HFFc6 (cell line): ENCODE measurements around the gene SH3RF3. TPM values are rescaled to one million over a fixed set of nuclear protein-coding genes. Genes with fewer than 3 reads are reported as not detected.
A peak's percentile ranks its signal among the peaks of the same experiment; 100 is the strongest.

ENCODE experiments used
- DNase-seq: peaks from one replicate; pipeline ENCODE4 v3.0.0-alpha.2; 2018
- H3K27ac Mint-ChIP-seq: 2 replicates; pipeline ENCODE4 v1.8.0; 2020; ENCODE audit warnings: mild to moderate bottlenecking, mixed read lengths
- H3K27me3 Mint-ChIP-seq: 2 replicates; pipeline ENCODE4 v1.8.0; 2021; ENCODE audit warnings: mild to moderate bottlenecking, moderate library complexity, mixed read lengths; ENCODE audit not compliant: insufficient read depth
- H3K36me3 Mint-ChIP-seq: 2 replicates; pipeline ENCODE4 v1.8.0; 2021; ENCODE audit warnings: low read depth, mixed read lengths
- H3K4me1 Mint-ChIP-seq: 2 replicates; pipeline ENCODE4 v1.8.0; 2020; ENCODE audit warnings: low read depth, mixed read lengths
- H3K4me3 Mint-ChIP-seq: 2 replicates; pipeline ENCODE4 v1.8.0; 2020; ENCODE audit warnings: mild to moderate bottlenecking, moderate library complexity, mixed read lengths
- H3K9me3 Mint-ChIP-seq: 2 replicates; pipeline ENCODE4 v1.8.0; 2020; ENCODE audit warnings: mild to moderate bottlenecking, mixed read lengths
- CTCF ChIP-seq: fragments of 200-600 bp; sonication (generic); IDR thresholded peaks from 2 replicates; pipeline ENCODE4 v1.5.0; 2021; ENCODE audit warnings: antibody characterized with exemption, mild to moderate bottlenecking
- total RNA-seq, 6 experiments: library from RNA; stranded (reverse); fragmentation: NEBNext Ultra II Directional; extraction: Animal tissue kit (Norgen Biotek cat#: 25700); gene quantifications; 2 replicates in 1 of 6; 3 replicates in 5 of 6; pipeline ENCODE4 v1.2.3, GENCODE V29; 2021

Gene SH3RF3
- total RNA-seq, 6 experiments from 2014 or later: 2.4 to 4.4 (median 3.7) TPM

- H3K4me3 Mint-ChIP-seq: no peak overlapping the region
- H3K9me3 Mint-ChIP-seq: no peaks in the 10 kb centered on the region
- no peak for DNase-seq
- H3K27me3 Mint-ChIP-seq: 0 out of 2 replicates have a peak, but pooled peaks cover 3% of the 10 kb centered on the region
- TF ChIP-seq CTCF: no peak
- H3K4me1 Mint-ChIP-seq: peaks cover 23% of the 10 kb centered on the region
- H3K27ac Mint-ChIP-seq: no peak overlapping the region
- no peaks in the 10 kb centered on the region for H3K36me3 Mint-ChIP-seq
Measured at GRCh38 chr2:109347626-109348025, 218.6 kb downstream of the SH3RF3 start.

- no peak overlapping the region for H3K4me3 Mint-ChIP-seq
- peaks cover 23% of the 10 kb centered on the region for H3K4me1 Mint-ChIP-seq
Measured at GRCh38 chr2:109348190-109348589, 219.2 kb downstream of the SH3RF3 start.

GRCh38 chr2:109348671-109349502 lies 219.9 kb downstream of the SH3RF3 start:
- H3K27me3 Mint-ChIP-seq: 0 out of 2 replicates have a peak, but pooled peaks cover 3% of the 10 kb centered on the region
- no peak overlapping the region for H3K27ac Mint-ChIP-seq
- DNase-seq: no peak
- H3K9me3 Mint-ChIP-seq: no peaks in the 10 kb centered on the region
- H3K36me3 Mint-ChIP-seq: no peaks in the 10 kb centered on the region
- H3K4me3 Mint-ChIP-seq: no peak overlapping the region
- TF ChIP-seq CTCF: no peak
- H3K4me1 Mint-ChIP-seq: peaks cover 23% of the 10 kb centered on the region

More at GRCh38 chr2:109348190-109348589, 219.2 kb downstream of the SH3RF3 start:
- Mint-ChIP-seq H3K27me3 (0 out of 2 replicates have a peak, but pooled peaks cover 3% of the 10 kb centered on the region), H3K27ac (no peak overlapping the region), H3K9me3 (no peaks in the 10 kb centered on the region), H3K36me3 (no peaks in the 10 kb centered on the region)
- TF ChIP-seq CTCF: no peak
- no peak for DNase-seq

GRCh38 chr2:109349503-109350465 lies 220.8 kb downstream of the SH3RF3 start:
- peaks cover 23% of the 10 kb centered on the region for H3K4me1 Mint-ChIP-seq
- DNase-seq: no peak
- H3K27ac Mint-ChIP-seq: no peak overlapping the region
- H3K27me3 Mint-ChIP-seq: 0 out of 2 replicates have a peak, but pooled peaks cover 3% of the 10 kb centered on the region
- peaks cover 6% of the 10 kb centered on the region; the same call in 1 of the 2 replicates for H3K9me3 Mint-ChIP-seq
- H3K36me3 Mint-ChIP-seq: peaks cover 8% of the 10 kb centered on the region; the same call in 1 of the 2 replicates
- peak; percentile 35 for TF ChIP-seq CTCF
- H3K4me3 Mint-ChIP-seq: no peak overlapping the region

- Mint-ChIP-seq H3K27ac (no peak overlapping the region; the same call in 1 of the 2 replicates), H3K9me3 (peaks cover 8% of the 10 kb centered on the region; the same call in 1 of the 2 replicates), H3K36me3 (peaks cover 14% of the 10 kb centered on the region; the same call in 1 of the 2 replicates), H3K4me3 (no peak overlapping the region), H3K27me3 (no peaks in the 10 kb centered on the region), H3K4me1 (peaks cover 23% of the 10 kb centered on the region)
- DNase-seq: no peak
- TF ChIP-seq CTCF: no peak
Measured at GRCh38 chr2:109350526-109350925, 221.5 kb downstream of the SH3RF3 start.
